ENCODE measurements around the gene PRRT1B.
"Not testable (repeated sequence)": the region's sequence is repeated elsewhere in the genome, so short reads cannot be mapped to it uniquely, and the experiment has no call there.

The PRRT1B gene

GRCh38 chr9:131502781-131503625 is 42.3 kb upstream of the PRRT1B start, which contains the start of gene POMT1:
TSS of gene POMT1 (plus strand) at chr9:131502918. CDS start at chr9:131504219, 1,301 bp downstream.
- TF ChIP-seq CTCF (conservative IDR thresholded peaks at IDR 0.05; ENCODE audit: control insufficient read depth, insufficient read depth, low read depth, low read length), result no peak
- peak within 1 kb of the TSS; percentile 68 for H3K4me3 ChIP-seq (ENCODE audit: control insufficient read depth, low read depth, low read length)
- DNase-seq (ENCODE audit: low read depth), result peak; percentile 66

DNA sequence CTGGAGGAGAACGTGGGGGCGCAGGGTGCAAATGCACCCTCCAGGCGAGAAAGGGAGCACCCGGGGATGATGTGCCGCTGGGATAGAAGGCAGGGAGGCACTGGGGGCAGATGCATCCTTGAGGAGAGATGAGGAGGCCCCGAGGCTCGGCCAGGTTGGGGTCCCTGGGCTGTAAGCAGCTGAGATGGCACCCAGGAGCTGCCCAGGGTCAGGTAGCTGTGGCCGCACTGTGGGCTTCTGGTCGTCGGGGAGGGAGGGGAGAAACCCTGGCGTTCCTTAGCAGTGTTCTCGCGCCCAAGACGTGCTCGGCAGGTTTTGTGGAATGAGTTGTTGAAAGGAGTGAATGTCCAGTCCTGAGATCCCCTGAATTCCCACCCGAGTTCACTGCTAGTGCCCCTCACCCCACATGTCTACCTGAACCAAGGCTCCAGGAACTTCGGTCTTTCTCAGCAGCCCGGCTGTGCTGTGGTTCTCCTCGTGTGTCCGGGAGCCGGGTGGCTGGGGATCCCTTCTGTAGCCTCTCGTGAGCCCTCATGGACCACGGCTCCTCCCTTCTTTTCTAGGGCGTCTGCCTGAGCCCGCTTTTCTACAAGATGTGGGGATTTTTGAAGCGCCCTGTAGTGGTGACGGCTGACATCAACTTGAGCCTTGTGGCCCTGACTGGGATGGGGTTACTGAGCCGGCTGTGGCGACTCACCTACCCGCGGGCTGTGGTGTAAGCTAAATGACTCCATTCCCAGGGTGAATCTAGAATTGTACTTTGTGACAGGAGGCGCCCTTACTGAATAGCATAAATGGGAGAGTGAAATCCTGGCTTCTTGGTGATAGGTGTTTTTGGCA is 41.5 kb upstream of the PRRT1B start:
- peak; percentile 40 for DNase-seq (ENCODE audit: low read depth)
- peak overlapping the region; percentile 68 for H3K4me3 ChIP-seq (ENCODE audit: control insufficient read depth, low read depth, low read length)

GRCh38 chr9:131505012-131505411 is 40.3 kb upstream of the PRRT1B start:
- no peak overlapping the region for H3K4me3 ChIP-seq (ENCODE audit: control insufficient read depth, low read depth, low read length)
- no peak for TF ChIP-seq CTCF (conservative IDR thresholded peaks at IDR 0.05; ENCODE audit: control insufficient read depth, insufficient read depth, low read depth, low read length)
- no peak for DNase-seq (ENCODE audit: low read depth)

More for the DNA sequence above, 41.5 kb upstream of the PRRT1B start:
- no peak for TF ChIP-seq CTCF (conservative IDR thresholded peaks at IDR 0.05; ENCODE audit: control insufficient read depth, insufficient read depth, low read depth, low read length)

- no peak for TF ChIP-seq CTCF (conservative IDR thresholded peaks at IDR 0.05; ENCODE audit: control insufficient read depth, insufficient read depth, low read depth, low read length)
- DNase-seq (ENCODE audit: low read depth), result no peak
- H3K4me3 ChIP-seq (ENCODE audit: control insufficient read depth, low read depth, low read length), result no peak overlapping the region
Measured at GRCh38 chr9:131511416-131511815, 33.9 kb upstream of the PRRT1B start.

- no peak overlapping the region for H3K4me3 ChIP-seq (ENCODE audit: control insufficient read depth, low read depth, low read length)
- no peak for DNase-seq (ENCODE audit: low read depth)
- no peak for TF ChIP-seq CTCF (conservative IDR thresholded peaks at IDR 0.05; ENCODE audit: control insufficient read depth, insufficient read depth, low read depth, low read length)
Measured at GRCh38 chr9:131511880-131512279, 33.4 kb upstream of the PRRT1B start.

DNA sequence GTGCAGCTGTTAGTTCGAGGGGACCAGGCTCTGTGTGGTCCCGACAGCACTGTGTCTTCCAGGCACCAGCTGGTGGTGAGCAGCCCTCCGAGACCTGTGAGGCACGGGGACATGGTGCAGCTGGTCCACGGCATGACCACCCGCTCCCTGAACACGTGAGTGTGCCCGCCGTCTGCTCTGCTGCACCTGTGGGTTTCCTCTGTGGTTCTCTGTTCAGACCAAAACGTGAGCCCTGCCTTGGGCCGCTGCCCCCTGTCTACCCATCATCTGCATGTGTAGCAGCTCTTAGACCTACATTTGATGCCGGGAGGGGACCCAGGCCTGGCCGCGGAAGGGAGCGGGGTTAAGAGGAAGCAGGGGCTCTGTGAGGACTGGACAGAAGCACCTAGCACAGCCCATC is 32.1 kb upstream of the PRRT1B start:
- DNase-seq (ENCODE audit: low read depth), result no peak
- no peak overlapping the region for H3K4me3 ChIP-seq (ENCODE audit: control insufficient read depth, low read depth, low read length)
- TF ChIP-seq CTCF (conservative IDR thresholded peaks at IDR 0.05; ENCODE audit: control insufficient read depth, insufficient read depth, low read depth, low read length), result no peak

GRCh38 chr9:131515559-131516031 is 29.7 kb upstream of the PRRT1B start:
- H3K4me3 ChIP-seq (ENCODE audit: control insufficient read depth, low read depth, low read length); DNase-seq (ENCODE audit: low read depth): not testable (repeated sequence)

All from fibroblast of mammary gland (primary cell).